Hematopoietic multipotent progenitor cell treated with erythropoietin and hydrocortisone succinate and interleukin-3 and kit ligand, for 4 days (in vitro differentiated cells): ENCODE results near the gene DIS3L2.

Experiments
- DNase-seq: peaks from one replicate; pipeline ENCODE4 v3.0.0-alpha.2; 2015

The DIS3L2 gene

DNA sequence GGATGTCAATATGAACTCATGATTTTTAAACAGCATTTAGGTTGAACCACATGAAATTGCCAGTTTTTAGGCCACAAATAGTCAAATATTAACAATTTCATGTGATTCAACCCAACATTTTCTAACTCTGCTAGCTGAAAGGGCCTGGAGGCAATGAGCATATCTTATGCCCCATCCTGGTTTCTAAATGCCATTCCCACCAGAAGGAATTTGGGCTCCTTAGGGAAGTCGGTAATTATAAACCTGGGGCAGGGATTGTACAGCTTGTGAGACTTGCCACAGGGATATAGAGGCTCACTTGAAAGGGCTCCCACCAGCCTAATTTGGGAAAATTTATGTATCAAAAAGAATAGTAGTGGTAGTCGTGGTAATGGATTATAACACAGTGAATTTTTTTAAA, 238.7 kb downstream of the DIS3L2 start:
- DNase-seq = no peak

GRCh38 chr2:232203166-232203891, 241.8 kb downstream of the DIS3L2 start:
- no peak for DNase-seq

DNA sequence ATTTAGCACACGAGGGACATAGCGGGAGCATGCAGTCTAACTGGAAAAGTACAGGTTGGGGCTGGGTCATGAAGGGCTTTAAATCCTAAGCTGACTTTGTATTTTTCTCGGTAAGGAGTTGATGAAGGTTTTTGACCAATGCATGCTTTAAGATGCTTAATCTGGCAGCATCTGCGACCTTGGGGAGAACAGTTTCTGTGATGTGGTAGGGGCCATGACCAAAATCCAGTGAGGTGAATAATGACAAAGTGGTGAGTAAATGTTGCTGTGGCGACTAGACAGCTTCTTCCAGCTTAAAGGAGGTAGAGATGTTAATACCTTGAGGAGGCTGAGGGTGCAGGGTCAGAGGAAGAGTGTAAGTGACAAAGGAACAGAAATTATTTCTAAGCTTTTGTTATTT, 242.4 kb downstream of the DIS3L2 start:
- DNase-seq = no peak

GRCh38 chr2:232204457-232204931, 243.0 kb downstream of the DIS3L2 start:
- DNase-seq = no peak

GRCh38 chr2:232207174-232207573, 245.7 kb downstream of the DIS3L2 start:
- DNase-seq = no peak

DNA sequence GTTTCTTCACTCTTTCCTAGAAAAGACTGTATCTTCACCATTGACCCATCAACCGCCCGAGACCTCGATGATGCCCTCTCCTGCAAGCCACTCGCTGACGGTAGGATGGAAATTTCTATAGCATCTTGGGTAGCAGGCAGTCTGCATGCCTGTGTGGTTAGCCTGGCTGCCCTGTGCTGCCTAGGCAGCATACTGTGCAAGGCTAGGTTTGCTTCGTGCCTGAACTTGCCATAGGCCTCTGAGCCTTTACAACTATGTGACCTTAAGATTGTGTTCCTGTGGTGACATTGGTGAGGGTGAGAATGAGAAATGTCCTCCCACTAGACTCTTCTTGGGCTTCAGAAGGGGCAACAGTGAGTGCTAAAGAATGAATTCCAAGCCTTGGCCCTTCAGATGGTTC, 248.8 kb downstream of the DIS3L2 start:
- DNase-seq = no peak

GRCh38 chr2:232211743-232212686, 250.5 kb downstream of the DIS3L2 start:
- DNase-seq = peak; percentile 53

- no peak for DNase-seq
These were observed 251.7 kb downstream of the DIS3L2 start for GRCh38 chr2:232213176-232213575.

- no peak for DNase-seq
These were observed 252.5 kb downstream of the DIS3L2 start for GRCh38 chr2:232214053-232214452.

DNA sequence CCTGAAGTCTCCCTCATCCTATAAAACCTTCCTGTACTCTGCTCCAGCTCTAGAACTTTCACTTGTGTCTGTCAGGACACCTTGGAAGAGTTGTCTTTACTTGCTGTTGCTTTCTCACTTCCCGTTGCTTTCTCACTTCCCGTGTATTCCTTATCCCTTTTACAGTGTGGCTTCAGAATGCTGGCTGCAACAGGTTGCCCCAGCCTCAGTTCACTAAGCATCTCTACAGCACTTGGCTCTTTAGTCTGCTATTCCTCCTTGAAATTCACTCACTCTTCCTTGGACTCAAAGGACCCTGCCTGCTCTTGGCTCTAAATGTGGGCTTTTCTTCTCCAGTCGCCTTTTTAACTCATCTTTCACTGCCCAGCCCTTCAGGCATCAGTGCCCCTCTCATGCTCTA, 254.5 kb downstream of the DIS3L2 start:
- no peak for DNase-seq

- no peak for DNase-seq
These were observed 257.4 kb downstream of the DIS3L2 start for GRCh38 chr2:232218778-232219495.

DNA sequence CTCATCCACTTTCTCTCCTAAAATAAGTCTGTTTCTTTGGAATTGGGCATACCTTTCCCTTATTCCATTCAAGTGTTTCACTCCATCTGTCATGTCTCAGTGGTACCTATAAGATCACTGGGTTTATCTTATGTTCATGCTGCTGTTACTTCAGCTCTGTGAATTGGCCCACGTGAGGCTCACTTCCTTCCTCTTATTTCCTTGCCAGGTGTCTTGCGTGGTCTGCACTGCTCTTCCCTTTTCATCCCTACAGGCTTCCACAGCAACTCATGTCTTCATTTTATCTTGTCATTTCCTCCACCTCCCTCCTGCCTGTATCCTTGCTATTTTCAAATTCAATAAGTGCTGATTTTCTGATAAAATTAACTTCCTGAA, 258.0 kb downstream of the DIS3L2 start:
- peak; percentile 31 for DNase-seq

GRCh38 chr2:232219932-232220331, 258.4 kb downstream of the DIS3L2 start:
- no peak for DNase-seq

DNA sequence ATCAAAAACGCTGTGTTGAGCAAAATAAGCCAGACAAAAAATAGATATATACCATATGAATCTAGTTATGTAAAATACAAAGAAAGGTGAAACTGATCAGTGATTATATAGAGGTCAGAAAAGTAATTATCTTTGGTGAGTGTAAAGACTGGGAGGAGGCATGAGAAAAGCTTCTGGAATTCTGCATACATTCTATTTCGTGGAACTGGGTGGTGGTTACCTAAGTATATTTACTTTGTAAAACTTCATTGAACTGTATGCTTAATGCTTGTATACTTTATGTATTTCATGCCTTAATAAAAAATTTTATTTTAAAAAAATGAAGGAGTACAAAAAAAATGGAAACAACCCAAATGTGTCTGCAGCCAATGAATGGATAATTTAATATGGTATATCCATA, 263.9 kb downstream of the DIS3L2 start:
- no peak for DNase-seq

GRCh38 chr2:232225895-232226294, 264.4 kb downstream of the DIS3L2 start:
- no peak for DNase-seq

GRCh38 chr2:232228332-232228731, 266.8 kb downstream of the DIS3L2 start:
- no peak for DNase-seq

- no peak for DNase-seq
These were observed 267.7 kb downstream of the DIS3L2 start for GRCh38 chr2:232228971-232229894.

- DNase-seq = no peak
These were observed 268.4 kb downstream of the DIS3L2 start for GRCh38 chr2:232229911-232230310.

DNA sequence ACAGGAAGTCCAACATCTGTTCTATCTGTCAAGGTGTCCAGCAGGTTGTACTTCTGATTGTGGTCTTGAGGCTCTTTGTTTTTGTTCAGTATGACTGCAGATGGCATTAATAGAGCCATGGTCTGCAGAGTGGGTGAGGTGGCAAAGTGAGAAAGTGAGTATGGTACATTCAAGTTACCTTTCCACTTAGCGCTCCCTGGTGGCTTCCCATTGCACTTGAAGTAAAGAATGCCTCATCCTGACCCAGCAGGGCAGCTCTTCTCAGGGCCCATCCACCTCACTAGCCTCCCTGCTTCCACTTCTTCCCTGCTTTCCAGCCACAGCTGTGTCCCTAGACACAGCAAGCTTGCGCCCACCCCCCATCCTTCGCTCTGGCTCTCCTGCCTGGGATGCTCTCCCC, 269.0 kb downstream of the DIS3L2 start:
- peak; percentile 64 for DNase-seq

GRCh38 chr2:232231554-232231953, 270.0 kb downstream of the DIS3L2 start:
- DNase-seq = no peak

DNA sequence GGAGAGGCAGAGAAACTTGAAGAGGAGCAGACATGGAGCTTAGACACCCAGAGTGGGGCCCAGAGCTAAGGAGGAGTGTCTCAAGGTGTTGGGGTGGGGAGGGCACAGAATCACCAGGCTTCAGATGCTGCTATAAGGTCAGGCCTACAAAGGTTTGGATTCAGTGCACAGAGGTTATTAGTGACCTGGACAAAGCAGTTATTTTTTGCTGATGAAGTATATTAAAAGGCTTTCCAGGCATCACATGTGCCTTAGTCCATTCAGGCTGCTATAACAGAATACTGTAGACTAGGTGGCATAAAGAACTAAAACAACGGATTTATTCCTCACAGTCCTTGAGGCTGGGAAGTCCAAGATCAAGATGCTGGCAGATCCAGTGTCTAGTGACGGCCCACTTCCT, 271.4 kb downstream of the DIS3L2 start:
- DNase-seq = no peak

- no peak for DNase-seq
These were observed 273.6 kb downstream of the DIS3L2 start for GRCh38 chr2:232234922-232235615.
